Measurements from ENCODE around the gene EPS8L3.

GRCh38 chr1:109801791-109802135 lies 38.0 kb upstream of the EPS8L3 start:
- no peak for TF ChIP-seq CTCF (IDR thresholded peaks at IDR 0.05 in 2 of 3, conservative IDR thresholded peaks at IDR 0.05 in 1 of 3; ENCODE audit: borderline replicate concordance in 1 of 3, insufficient read depth in 1 of 3, low read depth in 2 of 3, low read length in 2 of 3)
- no peak for TF ChIP-seq SIN3A (IDR thresholded peaks at IDR 0.05; ENCODE audit: low read depth)
- TF ChIP-seq ZNF274 (IDR thresholded peaks at IDR 0.05; ENCODE audit: low read depth, low read length), result no peak
- no peak for TF ChIP-seq EZH2 (IDR thresholded peaks at IDR 0.05)

Measured in HCT116 (cell line).